ENCODE measurements around the gene NDFIP2.
"Not testable (repeated sequence)": the region's sequence is repeated elsewhere in the genome, so short reads cannot be mapped to it uniquely, and the experiment has no call there.

Gene NDFIP2

DNA sequence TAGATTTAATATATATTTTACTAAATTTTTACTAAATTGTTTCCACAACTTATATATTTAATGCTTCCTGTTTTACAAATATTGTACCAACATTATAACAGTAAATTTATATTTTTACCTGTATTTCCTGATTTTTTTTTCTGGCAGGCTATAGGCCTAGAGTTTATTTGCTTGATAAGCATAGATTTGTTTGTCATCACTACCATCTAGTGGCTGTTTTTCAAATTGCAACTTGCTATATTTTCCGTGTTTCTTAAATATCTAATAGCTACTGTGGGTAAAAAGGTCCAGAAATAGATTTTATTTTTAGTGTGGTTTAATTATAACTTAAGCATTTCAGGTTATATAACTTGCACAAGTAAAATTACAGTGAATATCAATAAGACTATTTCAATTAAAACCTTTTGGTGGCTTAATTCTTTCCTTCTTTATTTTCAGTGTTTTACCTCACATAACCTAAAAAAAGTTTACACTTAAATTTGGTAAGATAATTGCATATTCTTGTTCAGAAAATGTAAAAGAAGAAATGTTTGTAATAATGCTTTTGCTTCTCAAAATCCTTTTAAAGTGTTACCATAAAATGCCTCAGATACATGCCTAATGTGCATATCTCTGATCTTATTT lies 60.6 kb downstream of the NDFIP2 start:
- DNase-seq: peak; percentile 62

DNA sequence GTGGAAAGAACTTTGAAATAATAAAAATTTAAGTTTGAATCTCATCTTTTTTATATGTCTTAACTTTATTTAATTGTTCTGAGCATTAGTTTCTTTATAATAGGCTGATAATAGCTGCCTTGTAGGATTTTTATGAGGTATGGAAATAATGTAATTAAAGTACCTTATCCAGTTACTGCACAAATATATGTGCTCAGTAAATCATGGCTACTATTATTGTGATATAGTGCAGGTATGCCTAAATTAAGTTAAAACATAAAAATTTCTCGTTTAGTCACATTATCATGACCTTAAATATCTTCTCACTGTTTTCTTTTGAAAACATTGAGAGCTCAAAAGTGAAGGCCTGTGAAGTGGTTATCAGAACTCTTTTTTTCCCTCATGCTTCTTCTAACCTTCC lies 62.9 kb downstream of the NDFIP2 start:
- DNase-seq: no peak

DNA sequence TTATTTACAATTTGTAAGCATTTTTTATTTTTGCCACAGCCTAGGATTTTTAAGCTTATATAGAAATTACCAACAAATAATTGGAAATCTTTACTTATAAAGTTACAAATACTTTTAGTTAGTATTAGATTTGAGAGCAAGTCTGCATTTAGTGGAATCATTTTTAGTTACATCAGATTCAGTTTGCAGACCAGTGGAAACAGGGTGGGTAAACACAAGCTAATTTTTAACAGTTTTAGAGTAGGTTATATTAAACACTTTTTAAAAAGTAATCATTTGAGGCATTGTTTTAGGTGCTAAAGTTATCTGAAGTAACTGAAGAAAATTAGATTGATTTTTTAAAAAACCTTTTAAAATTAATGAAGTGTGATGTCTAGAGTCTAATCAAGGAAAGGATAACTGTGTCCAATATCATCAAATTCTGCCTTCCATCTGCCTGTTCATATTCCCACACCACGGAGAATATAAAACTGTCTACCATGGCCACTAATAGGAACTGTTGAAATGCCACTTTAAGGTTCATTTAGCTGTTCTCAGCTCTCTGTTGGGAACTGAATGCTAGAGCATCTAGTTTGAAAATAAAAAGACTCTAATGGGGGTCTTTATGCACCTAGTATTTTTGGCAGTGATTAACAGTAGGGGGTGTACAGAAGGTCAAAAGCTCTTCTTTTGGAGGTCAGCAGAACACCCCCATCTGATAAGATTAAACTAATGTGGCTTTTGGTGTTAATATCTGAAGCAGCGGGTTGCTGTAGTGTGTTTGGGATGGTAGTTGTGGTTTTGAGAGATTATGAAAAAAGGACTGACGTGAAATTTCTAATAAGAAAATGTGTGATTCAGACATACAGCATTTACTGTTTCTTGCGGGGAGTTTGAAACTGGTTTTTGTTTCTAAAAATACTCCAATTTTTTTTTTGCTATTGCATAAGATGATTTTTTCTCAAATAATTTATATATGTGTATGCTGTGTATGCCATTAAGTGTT lies 66.5 kb downstream of the NDFIP2 start:
- no peak for DNase-seq

DNA sequence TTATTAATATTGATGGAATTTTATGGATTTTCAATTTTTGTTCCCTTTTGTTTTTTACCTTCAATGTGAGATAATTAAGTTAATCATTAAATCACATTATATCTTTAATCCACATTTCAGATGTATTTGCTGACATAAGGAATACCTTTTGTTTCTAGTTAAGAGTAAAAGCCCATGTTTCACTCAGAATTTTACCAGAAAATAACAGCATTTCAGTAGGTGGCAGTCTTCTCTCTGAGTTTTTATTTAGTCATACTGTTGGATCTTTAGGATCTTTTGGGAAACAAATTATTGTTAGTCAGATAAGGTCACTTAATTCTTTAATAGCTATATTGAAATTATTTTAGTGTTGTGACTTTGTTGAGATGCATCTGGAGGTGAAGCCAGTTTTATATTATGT lies 67.9 kb downstream of the NDFIP2 start:
- no peak for DNase-seq

DNA sequence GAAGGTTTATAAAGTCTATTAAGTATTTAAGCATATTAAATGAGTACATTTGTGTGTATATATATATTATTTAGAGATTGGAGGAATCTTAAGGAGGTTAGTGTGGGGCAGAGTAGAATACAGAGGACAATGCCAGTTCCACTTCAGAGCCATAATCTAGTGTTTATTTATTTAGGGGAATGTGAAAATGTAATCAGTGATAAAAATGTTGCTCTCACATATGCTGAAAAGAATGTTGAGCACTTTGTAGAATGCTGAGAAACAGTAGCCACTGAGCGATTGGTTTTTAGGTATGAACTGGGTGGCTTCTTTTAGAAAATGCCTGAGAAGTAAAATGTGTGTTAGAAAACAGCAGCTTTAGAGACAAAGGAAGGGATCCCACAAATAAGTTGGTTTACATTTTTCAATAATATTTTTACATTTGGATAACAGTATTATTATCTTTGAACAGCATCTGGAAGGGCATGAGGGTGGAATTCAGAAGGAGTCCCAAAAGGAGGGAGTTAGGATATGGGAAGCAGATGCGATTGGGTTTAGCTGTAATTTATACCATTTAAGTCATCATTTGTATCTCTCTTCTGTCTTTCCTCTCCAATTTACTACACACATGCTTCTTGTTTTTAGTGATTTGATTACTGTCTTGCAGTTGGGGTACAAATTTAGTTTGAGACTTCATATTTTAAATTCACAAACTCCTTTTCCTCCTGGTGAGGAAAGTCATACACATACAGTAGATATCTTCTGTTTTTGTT lies 68.6 kb downstream of the NDFIP2 start:
- no peak for DNase-seq

DNA sequence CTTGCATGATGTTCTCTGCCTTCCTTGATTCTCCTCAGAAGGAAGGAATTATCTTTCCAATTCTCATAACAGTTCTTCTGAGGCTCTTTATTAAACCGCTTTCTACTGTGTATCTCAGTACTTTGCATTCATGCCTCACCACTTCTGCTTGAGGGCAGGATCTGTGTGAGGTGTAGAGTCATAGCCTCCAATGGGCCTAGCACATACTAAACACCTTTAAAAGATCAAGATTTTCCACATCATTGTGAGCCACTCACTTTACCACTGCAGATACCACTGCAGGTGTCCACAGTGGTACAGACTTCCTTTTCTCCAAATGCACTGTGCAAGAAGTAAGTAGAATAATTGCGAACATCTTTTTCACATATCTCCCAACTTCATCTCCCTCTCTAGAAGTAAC lies 76.7 kb downstream of the NDFIP2 start:
- no peak for DNase-seq

DNA sequence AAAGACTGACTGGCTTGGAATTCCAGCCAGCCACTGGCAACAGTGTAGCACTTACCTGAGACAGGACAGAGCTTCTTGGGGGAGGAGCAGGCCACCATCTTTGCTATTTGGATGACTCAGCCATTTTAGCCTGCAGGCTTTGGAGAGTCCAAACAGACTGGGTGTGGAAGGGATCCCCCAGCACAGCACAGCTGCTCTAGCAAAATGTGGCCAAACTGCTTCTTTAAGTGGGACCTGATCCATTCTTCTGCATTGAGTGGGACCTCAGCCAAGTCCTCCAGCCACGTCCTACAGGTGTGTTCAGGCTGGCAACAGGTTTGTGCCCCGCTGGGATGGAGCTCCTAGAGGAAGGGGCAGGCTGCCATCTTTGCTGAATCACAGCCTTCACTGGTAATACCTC lies 80.0 kb downstream of the NDFIP2 start:
- no peak for DNase-seq

DNA sequence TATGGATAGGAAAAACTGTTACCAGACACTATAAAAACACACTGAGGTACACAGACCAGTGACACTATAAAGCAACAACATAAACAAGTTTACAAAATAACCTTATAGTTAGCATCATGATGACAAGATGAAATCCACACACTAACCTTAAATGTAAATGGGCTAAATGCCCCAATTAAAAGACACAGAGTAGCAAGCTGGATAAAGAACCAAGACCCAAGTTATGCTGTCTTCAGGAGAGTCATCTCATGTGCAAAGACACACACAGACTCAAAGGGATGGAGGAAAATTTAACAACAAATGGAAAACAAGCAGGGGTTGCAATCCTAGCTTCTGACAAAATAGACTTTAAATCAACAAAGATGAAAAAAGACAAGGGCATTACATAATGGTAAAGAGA lies 81.6 kb downstream of the NDFIP2 start:
- DNase-seq: no peak

DNA sequence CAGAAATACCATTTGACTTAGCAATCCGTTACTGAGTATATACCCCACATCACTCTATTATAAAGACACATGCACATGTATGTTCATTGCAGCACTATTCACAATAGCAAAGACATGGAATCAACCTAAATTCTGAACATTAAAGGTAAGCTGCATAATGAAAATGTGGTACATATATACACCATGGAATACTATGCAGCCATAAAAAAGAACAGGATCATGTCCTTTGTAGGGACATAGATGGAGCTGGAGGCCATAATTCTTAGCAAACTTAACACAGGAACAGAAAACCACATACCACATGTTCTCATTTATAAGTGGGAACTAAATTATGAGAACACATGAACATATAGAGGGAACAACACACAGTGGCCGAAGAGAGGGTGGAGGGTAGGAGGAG lies 85.2 kb downstream of the NDFIP2 start:
- no peak for DNase-seq

DNA sequence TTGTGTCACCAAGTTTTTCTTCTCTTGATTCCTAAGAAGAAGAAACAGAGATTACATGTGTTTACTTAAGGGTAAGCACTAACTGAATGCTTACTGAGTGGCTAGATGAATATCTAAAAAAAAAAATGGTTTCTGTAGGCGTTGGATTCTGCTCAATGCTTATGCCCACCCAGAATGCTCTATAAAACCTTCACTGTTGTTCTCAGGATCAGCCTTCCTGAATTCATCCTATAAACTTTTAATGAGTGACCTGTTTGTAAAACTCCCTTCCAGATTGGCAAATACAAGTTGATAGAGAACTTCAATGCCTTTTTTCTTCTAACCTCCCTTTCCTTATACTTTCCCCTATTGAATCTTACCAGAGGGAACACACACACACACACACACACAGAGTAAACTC lies 90.2 kb downstream of the NDFIP2 start:
- DNase-seq: no peak

DNA sequence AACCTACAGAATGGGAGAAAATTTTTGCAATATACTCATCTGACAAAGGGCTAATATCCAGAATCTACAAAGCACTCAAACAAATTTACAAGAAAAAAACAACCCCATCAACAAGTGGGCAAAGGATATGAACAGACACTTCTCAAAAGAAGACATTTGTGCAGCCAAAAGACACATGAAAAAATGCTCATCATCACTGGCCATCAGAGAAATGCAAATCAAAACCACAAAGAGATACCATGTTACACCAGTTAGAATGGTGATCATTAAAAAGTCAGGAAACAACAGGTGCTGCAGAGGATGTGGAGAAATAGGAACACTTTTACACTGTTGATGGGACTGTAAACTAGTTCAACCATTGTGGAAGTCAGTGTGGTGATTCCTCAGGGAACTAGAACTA lies 92.9 kb downstream of the NDFIP2 start:
- DNase-seq: not testable (repeated sequence)

DNA sequence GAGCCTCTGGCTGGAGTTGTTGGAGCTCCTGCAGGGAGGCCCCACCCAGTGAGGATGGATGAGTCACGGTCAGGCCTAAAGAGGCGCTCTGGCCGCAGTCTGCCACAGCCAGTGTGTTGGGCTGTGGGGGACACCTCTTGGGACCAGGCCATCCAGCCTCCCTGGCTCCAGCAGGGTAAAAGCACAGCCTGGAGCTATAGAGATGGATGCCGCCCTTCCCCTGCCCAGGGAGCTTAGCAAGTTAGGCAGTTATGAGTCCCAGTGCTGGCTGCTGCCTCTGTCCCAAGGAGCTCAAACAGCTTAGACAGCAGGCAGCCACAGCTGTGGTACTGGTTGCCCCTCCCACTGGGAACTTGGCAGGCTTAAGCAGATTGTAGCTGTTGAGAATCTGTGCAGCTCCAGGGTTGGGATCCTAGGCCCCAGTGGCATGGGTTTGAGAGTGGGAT lies 100.9 kb downstream of the NDFIP2 start:
- no peak for DNase-seq

DNA sequence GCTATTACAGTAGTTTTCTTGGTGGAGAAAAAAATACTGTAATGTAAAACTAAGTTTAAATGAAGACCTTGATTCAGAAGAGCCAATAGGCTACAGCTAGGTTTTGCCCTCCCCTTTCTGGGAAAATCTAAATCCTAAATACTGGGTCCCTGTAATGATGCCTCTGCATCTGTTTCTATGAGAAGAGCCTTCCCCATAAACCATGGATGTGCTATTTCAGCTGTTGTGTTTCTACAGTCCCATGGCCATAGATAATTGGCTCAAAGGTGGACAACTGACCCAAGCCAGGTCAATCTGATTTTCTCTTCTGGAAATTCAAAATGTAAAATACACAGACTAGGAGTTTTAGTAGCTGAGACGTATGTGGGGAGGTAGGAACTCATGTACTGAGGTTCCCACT lies 101.9 kb downstream of the NDFIP2 start:
- DNase-seq: no peak

DNA sequence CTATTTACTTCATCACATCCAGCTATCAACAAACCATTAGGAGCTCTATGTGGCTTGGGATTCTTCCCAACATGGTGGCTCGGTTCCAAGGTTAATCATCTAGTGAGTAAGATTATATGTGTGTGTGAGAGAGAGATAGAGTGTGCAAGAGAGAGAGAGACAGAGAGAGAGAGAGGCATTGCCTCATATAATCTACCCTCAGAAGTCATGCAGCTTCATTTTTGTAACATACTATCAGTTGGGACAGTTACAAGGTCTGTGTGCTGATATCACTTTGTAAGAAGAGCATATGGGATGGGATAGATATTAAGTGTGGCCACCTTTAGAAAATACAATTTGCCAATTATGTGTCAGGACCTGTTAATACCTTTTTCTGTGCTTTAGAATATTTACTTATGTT lies 104.1 kb downstream of the NDFIP2 start:
- DNase-seq: no peak

DNA sequence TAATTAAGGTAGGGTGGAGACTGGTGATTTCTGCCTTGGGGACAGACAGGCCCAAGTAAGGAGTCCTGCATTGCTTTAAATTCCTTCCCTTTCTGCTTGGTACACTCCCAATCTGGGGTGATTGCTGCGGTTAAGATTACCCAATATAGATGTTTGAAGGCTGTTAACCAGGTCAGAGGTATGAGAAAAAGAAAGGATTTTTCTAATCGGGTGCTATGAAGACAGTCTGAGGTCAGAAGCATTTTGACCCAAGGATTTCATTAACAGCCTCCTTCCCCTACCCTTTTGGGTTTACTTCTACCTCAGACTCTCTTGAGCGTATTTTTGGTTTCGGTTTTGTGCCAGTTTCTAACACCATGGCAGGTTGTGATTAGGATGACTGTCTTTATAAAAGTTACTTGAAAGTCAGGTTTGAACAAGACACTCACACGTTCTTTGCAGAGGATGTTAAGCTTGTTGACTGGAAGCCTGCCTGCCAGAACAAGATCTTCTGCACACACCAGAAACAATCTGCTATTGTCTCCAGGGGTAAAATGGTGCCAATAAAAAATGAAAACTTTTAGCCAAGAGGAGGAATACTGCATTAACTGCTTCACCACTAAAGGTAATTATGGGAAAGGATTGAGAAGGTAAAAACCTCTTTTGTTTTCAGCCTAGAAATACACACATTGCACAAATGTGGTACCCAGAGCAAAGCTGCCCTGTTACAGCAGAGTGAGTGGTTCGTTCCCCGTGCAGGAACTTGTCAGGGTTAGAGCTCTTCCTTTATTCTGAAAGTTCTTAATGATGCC lies 108.8 kb downstream of the NDFIP2 start:
- no peak for DNase-seq

DNA sequence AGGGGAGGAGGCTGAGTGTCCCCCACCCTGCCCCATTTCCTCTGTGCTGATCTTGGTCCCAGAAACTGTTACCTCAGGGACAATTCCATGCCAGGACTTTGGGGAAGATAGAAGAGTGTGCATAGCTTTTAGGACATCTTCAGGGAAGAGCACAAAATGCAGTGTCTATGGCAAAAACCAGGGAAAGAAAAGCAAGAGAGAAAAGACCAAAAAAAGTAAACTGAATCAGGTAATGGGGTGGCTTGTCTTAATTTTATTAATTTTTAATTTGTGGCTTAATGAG lies 109.4 kb downstream of the NDFIP2 start:
- DNase-seq: no peak

DNA sequence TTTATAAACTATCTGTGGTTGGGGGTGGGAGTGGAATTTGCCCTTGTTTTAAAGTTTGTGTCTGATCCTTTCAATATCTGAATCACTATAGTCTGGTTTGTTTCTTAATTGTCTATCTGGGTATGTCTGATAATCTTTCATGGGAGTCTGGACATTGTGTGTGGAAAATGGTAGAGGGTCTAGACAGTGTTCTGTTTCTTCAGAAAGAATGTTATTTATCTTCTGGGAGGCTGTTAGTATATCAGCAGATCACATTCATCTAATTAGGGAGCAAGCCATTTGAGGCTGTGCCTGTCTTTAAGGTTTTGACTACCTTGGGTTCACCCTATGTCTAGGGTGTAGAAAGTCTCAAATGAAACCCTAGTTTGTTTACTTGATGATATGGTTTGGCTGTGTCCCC lies 110.5 kb downstream of the NDFIP2 start:
- DNase-seq: no peak

DNA sequence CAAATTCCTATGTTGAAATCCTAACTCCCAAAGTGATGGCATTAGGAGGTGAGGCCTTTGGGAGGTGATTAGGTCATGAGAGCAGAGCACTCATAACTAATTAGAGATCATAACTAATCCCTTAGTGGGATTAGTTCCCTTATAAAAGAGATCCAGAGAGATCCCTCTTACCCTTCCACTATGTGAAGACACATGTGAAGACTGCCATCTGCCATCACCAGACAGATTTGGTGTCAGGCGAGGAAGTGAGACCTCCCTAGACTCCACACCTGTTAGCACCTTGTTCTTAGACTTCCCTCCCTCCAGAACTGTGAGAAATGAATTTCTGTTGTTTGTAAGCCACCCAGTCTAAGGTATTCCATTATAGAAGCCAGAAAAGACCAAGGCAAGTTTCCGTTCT lies 112.2 kb downstream of the NDFIP2 start:
- DNase-seq: no peak

DNA sequence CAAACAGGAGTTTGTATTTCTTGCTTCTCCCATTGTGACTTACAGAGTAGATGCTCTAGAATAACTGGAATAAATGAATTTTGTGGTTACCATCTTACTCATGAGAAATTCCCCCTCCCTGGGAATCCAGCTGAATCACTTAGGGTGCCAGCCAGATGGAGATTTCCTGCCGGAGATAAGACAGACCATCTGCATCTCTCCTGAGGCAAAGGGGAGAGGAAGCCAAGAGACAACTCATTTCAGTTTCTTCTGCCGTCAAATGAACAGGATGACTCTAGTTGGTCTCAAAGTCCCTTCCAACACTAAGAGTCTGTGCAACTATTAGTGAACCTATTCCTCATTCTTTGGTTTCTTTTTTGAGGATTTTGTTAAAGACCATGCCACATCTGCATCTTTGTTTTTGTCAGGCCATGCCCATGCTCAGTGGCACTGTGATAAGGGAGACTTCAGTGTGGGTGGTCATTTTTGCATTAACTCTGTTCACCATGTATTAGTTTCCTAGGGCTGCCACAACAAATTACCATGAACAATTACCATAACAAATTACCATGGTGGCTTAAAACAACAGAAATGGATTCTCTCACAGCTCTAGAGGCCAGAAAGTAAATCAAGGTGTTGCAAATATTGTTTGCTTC lies 112.8 kb downstream of the NDFIP2 start:
- DNase-seq: no peak

DNA sequence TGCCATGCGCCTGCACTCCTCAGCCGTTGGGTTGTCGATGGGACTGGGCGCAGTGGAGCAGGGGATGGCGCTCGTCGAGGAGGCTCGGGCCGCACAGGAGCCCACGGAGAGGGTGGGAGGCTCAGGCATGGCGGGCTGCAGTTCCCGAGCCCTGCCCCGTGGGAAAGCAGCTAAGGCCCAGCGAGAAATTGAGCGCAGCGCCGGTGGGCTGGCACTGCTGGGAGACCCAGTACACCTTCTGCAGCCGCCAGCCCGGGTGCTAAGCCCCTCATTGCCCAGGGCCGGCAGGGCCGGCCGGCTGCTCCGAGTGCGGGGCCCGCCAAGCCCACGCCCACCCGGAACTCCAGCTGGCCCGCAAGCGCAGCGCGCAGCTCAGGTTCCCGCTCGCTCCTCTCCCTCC lies 119.2 kb downstream of the NDFIP2 start:
- DNase-seq: not testable (repeated sequence)

DNA sequence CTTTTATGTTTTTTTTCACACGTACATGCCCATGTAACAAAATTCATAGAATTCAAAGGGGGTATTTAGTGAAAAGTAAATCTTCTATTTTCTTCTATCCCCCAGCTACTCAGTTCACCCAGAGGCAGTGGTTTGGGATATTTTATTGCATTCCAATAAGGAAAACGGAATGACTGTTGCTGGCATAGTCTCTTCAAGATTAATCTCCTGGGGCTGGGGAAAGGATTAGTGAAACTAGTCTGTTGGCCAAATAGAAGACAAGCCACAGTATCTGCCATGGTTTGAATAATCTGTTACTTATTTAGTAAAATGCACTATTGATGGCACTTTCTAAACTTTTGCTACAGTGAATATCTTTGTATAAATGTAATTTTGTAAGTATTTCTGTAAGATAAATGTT lies 122.0 kb downstream of the NDFIP2 start:
- DNase-seq: no peak

DNA sequence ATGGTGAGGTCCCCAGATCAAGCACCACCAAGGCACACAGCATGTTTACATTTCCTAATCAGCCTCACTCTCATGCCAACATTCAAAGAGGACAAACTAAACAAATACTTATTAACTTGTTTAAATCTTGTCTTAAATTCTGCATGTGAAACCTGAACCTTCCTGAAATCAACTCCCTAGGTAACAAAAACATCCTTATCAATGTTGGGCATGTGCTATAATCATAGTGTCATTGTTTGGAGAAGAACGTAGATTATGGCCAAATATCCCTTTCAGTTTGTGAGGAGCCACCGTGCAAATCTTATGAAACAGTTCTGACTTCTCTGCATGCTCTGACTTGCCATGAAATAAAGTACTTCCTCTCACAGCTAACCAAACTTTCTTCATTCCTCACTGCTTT lies 123.8 kb downstream of the NDFIP2 start:
- DNase-seq: no peak

Measured in NCI-H526 treated with DMSO at 0.1 percent for 48 hours (cell line).